PC-3 (cell line): ENCODE measurements around the gene ACTR6. TPM values are rescaled to one million over a fixed set of nuclear protein-coding genes. Genes with fewer than 3 reads are reported as not detected.

Experiments
- ATAC-seq: fragments of 200-7000 bp; cut with Tn5 transposase; 2 replicates; pipeline ENCODE4 v1.9.1; 2020; ENCODE audit warnings: mild to moderate bottlenecking, moderate library complexity
- BruUV-seq: library from RNA; stranded (reverse); fragments of 400-500 nt; replicated peaks from 2 replicates; lab custom pipeline; 2021; lab: Mats Ljungman, UMichigan
- CTCF ChIA-PET: fragments of 300-600 bp; sonication (Branson Sonifier 250); formaldehyde crosslinking; loops from one replicate; lab custom pipeline; 2022; ENCODE audit warnings: antibody characterized with exemption; lab: Charles Lee
- POLR2A ChIA-PET: fragments of 300-600 bp; sonication (Branson Sonifier 250); formaldehyde crosslinking; loops from one replicate; lab custom pipeline; 2022; ENCODE audit warnings: antibody characterized with exemption; ENCODE audit not compliant: unreplicated experiment; lab: Charles Lee
- DNase-seq: peaks from one replicate; pipeline ENCODE4 v3.0.0-alpha.2; 2015
- H2AFZ ChIP-seq: fragments of 300-600 bp; sonication (generic); 2 replicates; pipeline ENCODE4 v1.6.0; 2016; ENCODE audit warnings: antibody characterized with exemption, low read length
- H3F3A ChIP-seq: fragments of 300-600 bp; sonication (generic); one replicate; pipeline ENCODE4 v1.6.0; 2017; ENCODE audit warnings: antibody characterized with exemption, low read length, control low read depth, mild to moderate bottlenecking; ENCODE audit not compliant: unreplicated experiment
- H3K27ac ChIP-seq: fragments of 300-600 bp; sonication (generic); 2 replicates; pipeline ENCODE4 v1.5.1; 2016; ENCODE audit warnings: mild to moderate bottlenecking, low read length
- H3K27me3 ChIP-seq: fragments of 300-600 bp; sonication (generic); 2 replicates; pipeline ENCODE4 v1.6.1; 2016; ENCODE audit warnings: low read length, mixed read lengths
- H3K36me3 ChIP-seq: fragments of 300-600 bp; sonication (generic); 2 replicates; pipeline ENCODE4 v1.6.1; 2016; ENCODE audit warnings: low read depth, mixed run types, low read length, mixed read lengths
- H3K4me1 ChIP-seq: fragments of 300-600 bp; sonication (generic); 2 replicates; pipeline ENCODE4 v1.5.1; 2016; ENCODE audit warnings: low read length; ENCODE audit not compliant: insufficient read depth
- H3K4me2 ChIP-seq: fragments of 300-600 bp; sonication (generic); 2 replicates; pipeline ENCODE4 v1.6.0; 2016; ENCODE audit warnings: low read length
- H3K4me3 ChIP-seq: fragments of 300-600 bp; sonication (generic); 2 replicates; pipeline ENCODE4 v1.5.1; 2016; ENCODE audit warnings: mild to moderate bottlenecking, low read length, mixed read lengths
- H3K79me2 ChIP-seq: fragments of 300-600 bp; sonication (generic); 2 replicates; pipeline ENCODE4 v1.6.1; 2017; ENCODE audit warnings: low read length, mixed read lengths
- H3K9ac ChIP-seq: fragments of 300-600 bp; sonication (generic); 2 replicates; pipeline ENCODE4 v1.6.0; 2016; ENCODE audit warnings: mild to moderate bottlenecking, low read length
- H3K9me2 ChIP-seq: fragments of 300-600 bp; sonication (generic); replicated peaks from 2 replicates; pipeline ENCODE4 v1.6.1; 2016; ENCODE audit warnings: mixed run types, low read length, mixed read lengths
- H3K9me3 ChIP-seq: fragments of 300-600 bp; sonication (generic); 2 replicates; pipeline ENCODE4 v1.6.1; 2016; ENCODE audit warnings: low read length, mixed read lengths
- H4K20me1 ChIP-seq: fragments of 300-600 bp; sonication (generic); 2 replicates; pipeline ENCODE4 v1.6.1; 2016; ENCODE audit warnings: low read length, mixed read lengths
- EZH2 ChIP-seq: fragments of 300-600 bp; sonication (generic); IDR thresholded peaks from one replicate; pipeline ENCODE4 v1.6.1; 2017; ENCODE audit warnings: antibody characterized with exemption, mild to moderate bottlenecking, low read length; ENCODE audit not compliant: unreplicated experiment
- EZH2phosphoT487 ChIP-seq: fragments of 300-600 bp; sonication (generic); IDR thresholded peaks from 2 replicates; pipeline ENCODE4 v1.6.1; 2018; ENCODE audit warnings: mild to moderate bottlenecking, antibody characterized with exemption, low read length, borderline replicate concordance
- intact Hi-C: fragments of 100-400 bp; cut with micrococcal nuclease; formaldehyde crosslinking; loops from 2 replicates; pipeline ENCODE4 v1.9.0; 2023
- total RNA-seq: library from RNA; depleted of rRNA; stranded (reverse); fragments of >200 nt; gene quantifications from 2 replicates; pipeline ENCODE4 v1.2.3, GENCODE V29; 2014
- TF ChIP-seq, protein P1 (sequence below): fragments of 300-600 bp; sonication (generic); conservative IDR thresholded peaks from 2 replicates; pipeline ENCODE4 v1.5.1; 2017; ENCODE audit warnings: antibody characterized with exemption, low read depth, mild to moderate bottlenecking, low read length

The ACTR6 gene
- total RNA-seq, 1 experiment from 2014 or later = 21.2 TPM

- no peak for TF ChIP-seq EZH2phosphoT487
- TF ChIP-seq, protein P1, sequence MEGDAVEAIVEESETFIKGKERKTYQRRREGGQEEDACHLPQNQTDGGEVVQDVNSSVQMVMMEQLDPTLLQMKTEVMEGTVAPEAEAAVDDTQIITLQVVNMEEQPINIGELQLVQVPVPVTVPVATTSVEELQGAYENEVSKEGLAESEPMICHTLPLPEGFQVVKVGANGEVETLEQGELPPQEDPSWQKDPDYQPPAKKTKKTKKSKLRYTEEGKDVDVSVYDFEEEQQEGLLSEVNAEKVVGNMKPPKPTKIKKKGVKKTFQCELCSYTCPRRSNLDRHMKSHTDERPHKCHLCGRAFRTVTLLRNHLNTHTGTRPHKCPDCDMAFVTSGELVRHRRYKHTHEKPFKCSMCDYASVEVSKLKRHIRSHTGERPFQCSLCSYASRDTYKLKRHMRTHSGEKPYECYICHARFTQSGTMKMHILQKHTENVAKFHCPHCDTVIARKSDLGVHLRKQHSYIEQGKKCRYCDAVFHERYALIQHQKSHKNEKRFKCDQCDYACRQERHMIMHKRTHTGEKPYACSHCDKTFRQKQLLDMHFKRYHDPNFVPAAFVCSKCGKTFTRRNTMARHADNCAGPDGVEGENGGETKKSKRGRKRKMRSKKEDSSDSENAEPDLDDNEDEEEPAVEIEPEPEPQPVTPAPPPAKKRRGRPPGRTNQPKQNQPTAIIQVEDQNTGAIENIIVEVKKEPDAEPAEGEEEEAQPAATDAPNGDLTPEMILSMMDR = no peak
- TF ChIP-seq EZH2 = no peak
- Histone ChIP-seq H4K20me1 (peaks cover 13% of the 10 kb centered on the region), H3K9me3 (no peaks in the 10 kb centered on the region), H3K27ac (peak within 1 kb of the TSS; percentile 68), H3F3A (no peaks in the 10 kb centered on the region), H3K4me2 (peak within 1 kb of the TSS; percentile 90), H3K4me3 (peak within 1 kb of the TSS; percentile 92), H3K36me3 (no peaks in the 10 kb centered on the region), H3K27me3 (no peaks in the 10 kb centered on the region), H3K9ac (peak within 1 kb of the TSS; percentile 87), H3K4me1 (peaks cover 17% of the 10 kb centered on the region), H2AFZ (peak within 1 kb of the TSS; percentile 93), H3K9me2 (no peaks in the 10 kb centered on the region), H3K79me2 (peaks cover 48% of the 10 kb centered on the region)
- intact Hi-C loops = loop anchor here (1.0 kb wide), 4 partner anchors 33 to 307 kb away; partner anchors contain the start of gene ACTR6
- ATAC-seq (peak; percentile 83), DNase-seq (peak; percentile 99)
- no TSS peak for BruUV-seq
- ChIA-PET POLR2A (interaction anchor here (0.5 to 0.7 kb wide), 9 partner anchors 9 to 1910 kb away, joined by 3 to 34 read pairs (median 5); no protein-coding TSS in a partner anchor), CTCF (interaction anchor here (0.6 kb wide), 3 partner anchors 12 to 70 kb away, joined by 3 to 5 read pairs (median 3); no protein-coding TSS in a partner anchor)
These were observed 66.4 kb downstream of the ACTR6 start, which contains the start of the genes DEPDC4 and SCYL2 for GRCh38 chr12:100266835-100267602. DEPDC4 (minus strand) TSS chr12:100267079; CDS start chr12:100267076, 3 bp downstream. SCYL2 (plus strand) TSS chr12:100267177; CDS start chr12:100282971, 15,794 bp downstream.

DNA sequence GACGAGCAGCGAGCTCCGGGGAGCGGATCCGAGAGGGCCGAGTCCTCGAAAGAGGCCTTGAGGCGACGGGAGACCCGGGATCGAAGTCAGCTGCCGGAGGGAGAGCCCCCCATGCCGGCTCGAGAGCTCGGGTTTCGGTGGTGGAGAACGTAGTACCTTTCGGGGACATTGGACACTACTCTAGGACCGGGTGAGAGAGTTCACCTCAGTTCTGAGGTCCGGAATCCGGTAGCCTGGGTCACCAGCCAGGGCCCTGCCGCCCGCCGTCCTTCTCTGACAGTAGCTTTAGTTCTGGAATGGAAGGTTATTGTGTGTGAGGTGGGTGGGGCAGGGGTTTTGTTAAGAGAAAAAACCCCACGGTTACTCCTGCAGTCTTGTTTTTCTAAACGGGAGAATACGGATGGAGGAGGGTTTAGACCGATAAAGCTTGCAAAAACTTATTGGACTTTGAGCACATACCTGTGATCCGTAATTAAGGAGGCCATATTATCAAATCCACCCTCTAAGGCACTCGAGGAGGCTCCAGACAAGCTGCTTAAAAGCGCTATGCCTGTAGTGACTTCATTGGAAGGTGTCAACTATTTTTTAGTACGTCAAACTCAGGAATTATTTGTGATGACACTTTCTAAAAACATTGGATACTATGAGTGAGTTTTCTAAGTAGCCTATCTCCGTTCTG, 67.1 kb downstream of the ACTR6 start:
- no peaks in the 10 kb centered on the region for H3K36me3 ChIP-seq
- peak overlapping the region; percentile 87 for H3K9ac ChIP-seq
- ATAC-seq (peak; percentile 23), DNase-seq (peak; percentile 30)
- BruUV-seq = no TSS peak
- peaks cover 17% of the 10 kb centered on the region for H3K4me1 ChIP-seq
- peak overlapping the region; percentile 93 for H2AFZ ChIP-seq
- TF ChIP-seq, protein P1 = no peak
- TF ChIP-seq EZH2phosphoT487 = no peak
- TF ChIP-seq EZH2 = no peak
- peak overlapping the region; percentile 90 for H3K4me2 ChIP-seq
- H3K4me3 ChIP-seq = peak overlapping the region; percentile 92
- POLR2A ChIA-PET = interaction anchor here (0.6 kb wide), 2 partner anchors 21 to 57 kb away, joined by 3 to 10 read pairs; no protein-coding TSS in a partner anchor
- H4K20me1 ChIP-seq = peaks cover 13% of the 10 kb centered on the region
- no peaks in the 10 kb centered on the region for H3K27me3 ChIP-seq
- no peaks in the 10 kb centered on the region for H3K9me2 ChIP-seq
- no peaks in the 10 kb centered on the region for H3F3A ChIP-seq
- H3K79me2 ChIP-seq = peaks cover 55% of the 10 kb centered on the region
- peak overlapping the region; percentile 68 for H3K27ac ChIP-seq
- intact Hi-C loops = loop anchor here (1.0 kb wide), 4 partner anchors 33 to 307 kb away; partner anchors contain the start of gene ACTR6
- H3K9me3 ChIP-seq = no peaks in the 10 kb centered on the region
- CTCF ChIA-PET = interaction anchor here (0.6 kb wide), 2 partner anchors 33 to 70 kb away, joined by 3 read pairs; no protein-coding TSS in a partner anchor
